Kidney epithelial cell (primary cell): ENCODE data around the gene GAK. TPM values are rescaled to one million over a fixed set of nuclear protein-coding genes. Genes with fewer than 3 reads are reported as not detected.

Experiments used
- DNase-seq: peaks from one replicate; pipeline ENCODE4 v3.0.0-alpha.2; 2010; ENCODE audit warnings: low read depth
- H3K27me3 ChIP-seq: 2 replicates; pipeline ENCODE4 v1.6.0; 2011; ENCODE audit warnings: low read length; ENCODE audit not compliant: control insufficient read depth, insufficient read depth
- H3K36me3 ChIP-seq: 2 replicates; pipeline ENCODE4 v1.5.1; 2011; ENCODE audit warnings: low read length; ENCODE audit not compliant: control insufficient read depth, insufficient read depth
- H3K4me3 ChIP-seq: 2 replicates; pipeline ENCODE4 v1.5.1; 2011; ENCODE audit warnings: low read depth, mild to moderate bottlenecking, control low read depth, low read length
- total RNA-seq: library from RNA; depleted of rRNA; stranded (reverse); fragments of >200 nt; gene quantifications from 2 replicates; pipeline ENCODE4 v1.2.3, GENCODE V29; 2015
- TF ChIP-seq, protein P1 (sequence below): IDR thresholded peaks from 2 replicates; pipeline ENCODE4 v1.5.1; 2011; ENCODE audit warnings: mild to moderate bottlenecking, moderate library complexity, low read length, control low read depth, inconsistent platforms; ENCODE audit not compliant: insufficient read depth, poor library complexity, severe bottlenecking

Gene GAK
- total RNA-seq, 1 donor from 2014 or later: 131 TPM

DNA sequence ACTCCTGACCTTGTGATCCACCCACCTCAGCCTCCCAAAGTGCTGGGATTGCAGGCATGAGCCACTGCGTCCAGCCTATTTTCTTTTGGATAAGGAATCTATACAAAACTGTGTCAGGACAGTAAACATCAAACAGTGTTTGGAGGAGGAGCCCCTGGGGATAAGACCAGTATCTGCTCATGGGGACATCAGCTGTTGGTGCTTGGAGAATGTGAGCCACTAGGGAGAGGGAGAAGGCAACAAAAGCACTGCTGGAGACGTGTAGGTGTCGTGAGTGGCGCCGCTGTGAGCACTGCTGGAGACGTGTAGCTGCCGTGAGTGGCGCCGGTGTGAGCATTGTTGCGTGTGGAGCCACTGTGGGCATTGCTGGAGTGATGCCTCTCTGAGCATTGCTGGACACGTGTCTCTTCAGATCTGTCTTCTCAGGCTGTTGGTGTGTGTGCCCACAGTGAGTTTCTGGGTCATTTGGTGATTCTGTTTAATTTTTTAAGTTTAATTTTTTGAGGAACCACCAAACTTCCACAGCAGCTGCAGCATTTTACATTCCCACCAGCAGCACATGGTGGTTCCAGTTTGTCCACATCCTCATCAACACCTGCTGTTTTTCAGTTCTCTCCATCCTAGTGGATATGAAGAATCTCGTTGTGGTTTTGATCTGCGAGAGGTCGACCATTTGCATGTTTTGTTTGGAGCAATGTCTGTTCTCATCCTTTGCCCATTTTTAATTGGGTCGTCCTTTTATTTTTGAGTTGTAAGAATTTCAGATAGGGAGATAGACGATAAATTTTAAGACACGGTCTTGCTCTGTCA, 22.3 kb upstream of the GAK start:
- H3K4me3 ChIP-seq: no peak overlapping the region
- DNase-seq: no peak
- TF ChIP-seq, protein P1, sequence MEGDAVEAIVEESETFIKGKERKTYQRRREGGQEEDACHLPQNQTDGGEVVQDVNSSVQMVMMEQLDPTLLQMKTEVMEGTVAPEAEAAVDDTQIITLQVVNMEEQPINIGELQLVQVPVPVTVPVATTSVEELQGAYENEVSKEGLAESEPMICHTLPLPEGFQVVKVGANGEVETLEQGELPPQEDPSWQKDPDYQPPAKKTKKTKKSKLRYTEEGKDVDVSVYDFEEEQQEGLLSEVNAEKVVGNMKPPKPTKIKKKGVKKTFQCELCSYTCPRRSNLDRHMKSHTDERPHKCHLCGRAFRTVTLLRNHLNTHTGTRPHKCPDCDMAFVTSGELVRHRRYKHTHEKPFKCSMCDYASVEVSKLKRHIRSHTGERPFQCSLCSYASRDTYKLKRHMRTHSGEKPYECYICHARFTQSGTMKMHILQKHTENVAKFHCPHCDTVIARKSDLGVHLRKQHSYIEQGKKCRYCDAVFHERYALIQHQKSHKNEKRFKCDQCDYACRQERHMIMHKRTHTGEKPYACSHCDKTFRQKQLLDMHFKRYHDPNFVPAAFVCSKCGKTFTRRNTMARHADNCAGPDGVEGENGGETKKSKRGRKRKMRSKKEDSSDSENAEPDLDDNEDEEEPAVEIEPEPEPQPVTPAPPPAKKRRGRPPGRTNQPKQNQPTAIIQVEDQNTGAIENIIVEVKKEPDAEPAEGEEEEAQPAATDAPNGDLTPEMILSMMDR: no peak

DNA sequence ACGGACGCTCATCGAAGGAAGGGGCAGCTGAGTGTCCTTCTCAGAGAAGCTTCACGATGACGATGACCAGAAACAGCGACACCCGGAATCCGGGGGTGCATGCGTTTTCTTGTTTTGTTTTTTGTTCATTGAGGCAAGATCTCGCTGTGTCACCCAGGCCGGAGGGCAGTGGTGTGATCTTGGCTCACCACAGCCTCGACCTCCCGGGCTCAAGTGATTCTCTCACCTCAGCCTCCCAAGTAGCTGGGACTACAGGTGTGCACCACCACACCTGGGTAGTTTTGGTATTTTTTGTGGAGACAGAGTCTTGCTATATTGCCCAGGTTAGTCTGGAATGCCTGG, 21.4 kb upstream of the GAK start:
- DNase-seq: no peak
- H3K36me3 ChIP-seq: no peaks in the 10 kb centered on the region
- TF ChIP-seq, protein P1: no peak
- no peaks in the 10 kb centered on the region for H3K27me3 ChIP-seq
- H3K4me3 ChIP-seq: no peak overlapping the region

More for the DNA sequence above, 22.3 kb upstream of the GAK start:
- Histone ChIP-seq H3K27me3 (no peaks in the 10 kb centered on the region), H3K36me3 (no peaks in the 10 kb centered on the region)

DNA sequence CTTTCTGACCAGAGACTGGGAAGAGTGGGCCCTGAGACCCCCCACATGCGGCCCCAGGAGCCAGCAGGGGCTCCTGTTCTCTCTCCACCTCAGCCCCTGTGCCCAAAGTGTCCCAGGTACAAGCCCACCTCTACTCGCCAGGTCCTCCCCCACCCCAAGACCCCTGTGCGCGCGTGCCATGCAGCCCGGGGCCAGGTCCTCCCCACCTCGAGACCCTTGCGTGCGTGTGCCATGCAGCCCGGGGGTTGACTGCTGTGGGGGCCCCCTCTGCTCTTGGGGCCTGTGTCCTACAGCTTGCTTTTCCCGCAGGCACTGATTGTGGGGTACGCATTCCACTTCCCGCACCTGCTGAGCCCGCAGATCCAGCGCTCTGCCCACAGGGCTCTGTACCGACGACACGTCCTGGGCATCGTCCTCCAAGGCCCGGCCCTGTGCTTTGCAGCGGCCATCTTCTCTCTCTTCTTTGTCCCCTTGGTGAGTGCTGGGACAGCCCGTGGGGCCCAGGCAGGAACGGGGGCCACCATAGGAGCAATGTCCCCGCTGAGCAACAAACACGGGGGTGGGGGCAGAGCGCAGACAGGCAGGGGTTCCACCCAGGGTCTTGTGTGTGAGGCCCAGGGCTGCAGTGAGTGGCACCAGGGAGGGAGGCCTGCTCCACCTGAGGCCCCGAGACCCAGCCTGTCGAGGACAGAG, 20.9 kb upstream of the GAK start:
- Histone ChIP-seq H3K36me3 (no peaks in the 10 kb centered on the region), H3K4me3 (no peak overlapping the region), H3K27me3 (no peaks in the 10 kb centered on the region)
- no peak for DNase-seq
- TF ChIP-seq, protein P1: no peak

DNA sequence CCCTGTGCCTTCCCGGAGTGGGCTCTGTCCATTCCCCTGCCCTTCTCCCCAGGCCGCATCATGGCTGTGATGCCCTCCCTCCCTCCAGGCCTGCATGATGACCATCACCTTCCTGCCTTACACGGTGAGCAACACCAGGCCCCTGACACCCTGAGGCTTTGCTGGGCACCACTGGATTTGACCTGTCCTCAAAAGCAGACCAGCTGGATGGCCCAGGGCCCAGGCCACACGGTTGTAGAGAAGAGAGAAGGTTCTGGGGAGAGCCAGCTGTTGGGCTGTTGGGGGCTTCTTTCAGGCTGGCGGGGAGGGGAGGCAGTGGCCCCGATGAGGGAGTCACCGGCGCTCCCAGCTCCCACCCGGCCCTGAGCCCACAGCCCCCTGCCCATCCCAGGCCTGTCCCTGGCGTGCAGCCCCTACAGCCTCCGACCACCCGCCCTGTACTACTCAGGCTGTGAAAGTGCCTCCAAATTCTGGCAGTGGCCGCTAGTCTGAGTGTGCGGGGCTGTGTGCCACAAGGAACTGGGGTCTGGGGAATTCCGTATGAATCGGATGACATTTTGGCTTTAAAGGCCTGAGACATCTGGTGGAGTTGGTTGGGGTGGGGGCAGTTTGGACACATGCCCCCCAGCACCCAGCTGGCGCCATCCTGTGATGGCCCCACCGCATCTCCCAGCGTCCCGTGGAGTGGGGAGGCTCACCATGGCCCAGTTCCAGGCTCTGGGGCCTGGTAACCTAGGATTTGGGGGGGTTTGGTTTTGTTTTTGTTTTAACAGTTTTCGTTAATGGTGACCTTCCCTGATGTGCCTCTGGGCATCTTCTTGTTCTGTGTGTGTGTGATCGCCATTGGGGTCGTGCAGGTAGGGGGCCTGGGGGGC, 19.7 kb upstream of the GAK start:
- no peak for DNase-seq
- peaks cover 6% of the 10 kb centered on the region for H3K27me3 ChIP-seq
- H3K36me3 ChIP-seq: no peaks in the 10 kb centered on the region
- no peak overlapping the region for H3K4me3 ChIP-seq
- TF ChIP-seq, protein P1: no peak

DNA sequence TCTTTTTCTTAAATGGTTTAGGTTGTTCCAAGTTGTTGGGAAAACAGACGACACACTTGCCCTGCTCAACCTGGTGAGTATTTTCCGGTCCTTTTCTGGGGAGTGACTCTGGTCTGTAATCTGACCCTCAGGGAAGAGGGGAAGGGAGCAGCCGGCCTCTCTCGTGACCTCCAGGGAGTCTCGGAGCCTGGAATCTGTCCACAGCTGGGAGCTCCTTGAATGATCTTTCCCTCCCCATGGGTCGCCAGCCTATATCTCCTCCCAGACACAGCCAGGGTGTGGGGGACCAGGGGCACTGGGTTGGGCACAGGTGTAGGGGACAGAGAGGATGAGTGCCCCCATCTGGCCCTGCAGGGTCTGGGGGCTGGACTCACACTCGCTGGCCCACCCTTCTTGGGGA, 19.1 kb upstream of the GAK start:
- TF ChIP-seq, protein P1: no peak

More for the DNA sequence above, 19.1 kb upstream of the GAK start:
- peaks cover 12% of the 10 kb centered on the region for H3K27me3 ChIP-seq
- H3K36me3 ChIP-seq: no peaks in the 10 kb centered on the region
- no peak overlapping the region for H3K4me3 ChIP-seq
- DNase-seq: no peak
